ENCODE measurements around the gene IGF2.
A peak's percentile ranks its signal among the peaks of the same experiment; 100 is the strongest.

Gene IGF2

DNA sequence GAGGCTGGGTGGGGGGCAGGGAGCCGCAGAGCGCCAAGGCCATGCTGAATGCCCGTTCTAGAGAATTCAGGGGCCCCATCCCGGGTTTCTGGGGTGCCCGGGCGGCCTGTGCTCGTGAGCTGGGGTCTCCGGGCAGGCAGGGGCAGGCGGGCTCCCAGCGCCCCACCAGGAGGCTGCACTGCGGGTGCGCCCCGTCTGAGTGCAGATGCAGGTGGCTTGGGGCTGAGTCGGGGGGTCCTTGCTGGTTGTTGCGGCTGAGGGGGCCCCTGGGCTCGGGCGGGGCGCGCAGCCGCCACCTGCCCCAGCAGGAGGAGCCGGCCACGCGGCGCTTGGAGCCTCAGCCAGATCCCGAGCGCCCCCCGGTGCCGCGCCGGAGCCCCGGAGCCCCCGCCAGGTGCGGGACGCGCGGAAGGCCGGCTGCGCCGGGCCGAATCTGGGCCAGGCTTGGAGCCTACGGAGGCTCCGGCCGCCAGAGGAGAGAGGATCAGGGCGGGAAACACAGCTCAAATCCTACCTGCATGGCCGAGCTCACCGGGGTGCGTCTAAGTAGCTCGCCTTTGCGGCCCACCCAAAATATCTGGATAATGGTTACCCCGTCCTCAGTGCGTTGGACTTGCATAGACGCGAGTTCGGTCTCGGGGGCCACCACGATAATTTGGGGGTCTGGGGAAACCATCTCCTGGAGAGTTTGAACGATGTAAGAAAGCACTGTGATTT, 590 bp upstream of the IGF2 start:
- no peak overlapping the region for H3K4me3 ChIP-seq (ENCODE audit: low read depth, low read length)
- no peak for TF ChIP-seq CTCF (IDR thresholded peaks at IDR 0.05; ENCODE audit: low read depth, low read length)

GRCh38 chr11:2138431-2139122, 612 bp downstream of the IGF2 start:
- H3K4me3 ChIP-seq (ENCODE audit: low read depth, low read length), result peak overlapping the region; percentile 58
- no peak for TF ChIP-seq CTCF (IDR thresholded peaks at IDR 0.05; ENCODE audit: low read depth, low read length)

DNA sequence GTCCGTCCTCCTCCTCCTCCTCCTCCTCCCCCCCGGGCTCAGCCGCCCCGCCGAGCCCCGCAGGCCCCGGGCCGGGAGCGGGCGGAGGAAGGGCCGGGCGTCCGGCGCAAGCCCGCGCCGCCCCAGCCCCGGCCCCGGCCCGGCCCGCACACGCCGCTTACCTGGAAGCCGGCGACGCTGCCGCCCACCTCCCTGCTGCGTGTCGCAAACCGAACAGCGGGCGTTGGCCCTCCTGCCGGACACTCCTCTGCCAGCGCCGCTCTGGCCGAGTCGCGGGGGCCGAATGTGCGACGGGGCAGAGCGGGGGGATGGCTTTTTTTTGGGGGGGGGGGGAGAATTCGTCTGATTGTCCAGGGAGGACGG, 1.1 kb downstream of the IGF2 start:
- no peak for TF ChIP-seq CTCF (IDR thresholded peaks at IDR 0.05; ENCODE audit: low read depth, low read length)
- H3K4me3 ChIP-seq (ENCODE audit: low read depth, low read length), result peak overlapping the region; percentile 58

GRCh38 chr11:2137202-2138067, 1.8 kb downstream of the IGF2 start:
- peak overlapping the region; percentile 58 for H3K4me3 ChIP-seq (ENCODE audit: low read depth, low read length)
- TF ChIP-seq CTCF (IDR thresholded peaks at IDR 0.05; ENCODE audit: low read depth, low read length), result no peak

DNA sequence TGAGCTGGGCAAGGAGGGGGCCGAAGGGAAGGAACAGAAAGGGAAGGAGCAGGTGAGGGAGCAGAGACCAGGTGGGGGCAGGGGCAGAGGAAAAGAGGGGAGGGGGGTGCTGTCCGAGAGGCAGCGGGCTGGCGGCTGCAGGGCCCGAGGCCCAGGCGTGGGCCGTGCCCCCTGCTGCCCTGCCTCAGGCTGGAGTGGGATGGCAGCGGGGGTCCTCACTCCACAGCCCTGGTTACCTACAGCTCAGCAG, 2.3 kb downstream of the IGF2 start:
- no peak for TF ChIP-seq CTCF (IDR thresholded peaks at IDR 0.05; ENCODE audit: low read depth, low read length)
- H3K4me3 ChIP-seq (ENCODE audit: low read depth, low read length), result peak overlapping the region; percentile 58

DNA sequence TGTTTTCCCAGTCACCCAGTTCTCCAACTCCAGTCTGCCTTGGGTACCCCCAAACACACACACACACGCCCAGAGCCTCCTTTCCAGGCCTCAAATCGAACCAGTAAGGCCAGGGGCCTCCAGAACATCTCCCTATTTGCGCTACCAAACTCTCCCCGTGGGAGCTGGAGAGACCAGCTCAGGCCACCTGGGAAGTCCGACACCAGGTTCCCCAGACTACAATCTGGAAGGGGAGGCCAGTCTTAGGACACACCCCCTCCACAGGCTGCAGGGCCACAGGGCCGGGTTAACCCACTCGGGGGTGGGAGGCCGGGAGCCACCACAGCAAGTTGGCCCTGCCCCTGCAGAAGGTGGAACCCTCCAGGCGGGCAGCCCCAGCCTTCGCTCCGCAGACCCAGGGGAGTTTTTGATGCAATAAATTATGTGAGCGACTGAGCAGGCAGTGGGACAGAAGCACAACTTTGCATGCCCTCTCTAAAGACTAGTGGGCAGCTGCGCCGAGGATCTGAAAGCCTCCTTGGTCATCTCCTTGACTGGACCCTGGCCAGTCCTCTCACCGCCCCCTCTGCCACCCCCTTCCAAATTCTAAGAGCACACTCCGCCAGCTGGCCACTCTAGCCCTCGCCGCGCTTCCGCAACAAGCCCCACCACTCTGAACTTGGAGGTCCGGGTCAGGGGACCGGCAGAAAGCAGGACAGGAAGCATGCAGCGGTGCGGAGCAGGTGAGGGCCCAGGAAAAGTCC, 2.8 kb downstream of the IGF2 start:
- peak overlapping the region; percentile 58 for H3K4me3 ChIP-seq (ENCODE audit: low read depth, low read length)
- TF ChIP-seq CTCF (IDR thresholded peaks at IDR 0.05; ENCODE audit: low read depth, low read length), result no peak
